Mucosa of stomach (tissue), 1 donor: ENCODE measurements around the gene CD36.

Experiments used
- H3K27me3 ChIP-seq: one replicate; pipeline ENCODE4 v1.7.0; 2013; ENCODE audit warnings: mild to moderate bottlenecking, low read length; ENCODE audit not compliant: control insufficient read depth, insufficient read depth
- H3K36me3 ChIP-seq: one replicate; pipeline ENCODE4 v1.7.0; 2013; ENCODE audit warnings: low read length; ENCODE audit not compliant: control insufficient read depth, insufficient read depth
- H3K4me1 ChIP-seq: one replicate; pipeline ENCODE4 v1.7.0; 2013; ENCODE audit warnings: mild to moderate bottlenecking, low read length; ENCODE audit not compliant: control insufficient read depth, insufficient read depth
- H3K4me3 ChIP-seq: one replicate; pipeline ENCODE4 v1.7.0; 2013; ENCODE audit warnings: low read length
- H3K9ac ChIP-seq: one replicate; pipeline ENCODE4 v1.7.0; 2013; ENCODE audit warnings: mild to moderate bottlenecking, low read length, moderate library complexity
- H3K9me3 ChIP-seq: one replicate; pipeline ENCODE4 v1.7.0; 2013; ENCODE audit warnings: mild to moderate bottlenecking, low read length, moderate library complexity; ENCODE audit not compliant: control insufficient read depth
- donor health status: Pancreatic carcinoma.

Gene CD36

GRCh38 chr7:80643336-80643915 is 5.0 kb downstream of the CD36 start:
- no peak overlapping the region for H3K4me3 ChIP-seq
- no peaks in the 10 kb centered on the region for H3K4me1 ChIP-seq
- H3K27me3 ChIP-seq = no peaks in the 10 kb centered on the region
- H3K36me3 ChIP-seq = no peaks in the 10 kb centered on the region
- no peaks in the 10 kb centered on the region for H3K9me3 ChIP-seq
- H3K9ac ChIP-seq = no peak overlapping the region

- H3K9me3 ChIP-seq = no peaks in the 10 kb centered on the region
Measured at GRCh38 chr7:80644054-80644453, 5.6 kb downstream of the CD36 start.

GRCh38 chr7:80646083-80646865 is 7.8 kb downstream of the CD36 start:
- Histone ChIP-seq H3K4me1 (no peaks in the 10 kb centered on the region), H3K9ac (no peak overlapping the region), H3K27me3 (no peaks in the 10 kb centered on the region), H3K36me3 (no peaks in the 10 kb centered on the region), H3K9me3 (no peaks in the 10 kb centered on the region), H3K4me3 (no peak overlapping the region)

More at GRCh38 chr7:80644054-80644453, 5.6 kb downstream of the CD36 start:
- H3K27me3 ChIP-seq = no peaks in the 10 kb centered on the region
- H3K36me3 ChIP-seq = no peaks in the 10 kb centered on the region
- H3K9ac ChIP-seq = no peak overlapping the region
- H3K4me1 ChIP-seq = no peaks in the 10 kb centered on the region
- H3K4me3 ChIP-seq = no peak overlapping the region

GRCh38 chr7:80647436-80647835 is 9.0 kb downstream of the CD36 start:
- Histone ChIP-seq H3K9me3 (no peaks in the 10 kb centered on the region), H3K4me3 (no peak overlapping the region), H3K4me1 (no peaks in the 10 kb centered on the region), H3K9ac (no peak overlapping the region), H3K27me3 (no peaks in the 10 kb centered on the region), H3K36me3 (no peaks in the 10 kb centered on the region)

GRCh38 chr7:80648031-80648600 is 9.7 kb downstream of the CD36 start:
- no peaks in the 10 kb centered on the region for H3K9me3 ChIP-seq
- no peak overlapping the region for H3K9ac ChIP-seq
- H3K4me1 ChIP-seq = no peaks in the 10 kb centered on the region
- no peak overlapping the region for H3K4me3 ChIP-seq
- no peaks in the 10 kb centered on the region for H3K27me3 ChIP-seq
- H3K36me3 ChIP-seq = no peaks in the 10 kb centered on the region

GRCh38 chr7:80649011-80649410 is 10.6 kb downstream of the CD36 start:
- Histone ChIP-seq H3K27me3 (no peaks in the 10 kb centered on the region), H3K36me3 (no peaks in the 10 kb centered on the region), H3K4me3 (no peak overlapping the region), H3K9ac (no peak overlapping the region), H3K4me1 (no peaks in the 10 kb centered on the region), H3K9me3 (no peaks in the 10 kb centered on the region)

- Histone ChIP-seq H3K36me3 (no peaks in the 10 kb centered on the region), H3K4me3 (no peak overlapping the region), H3K9ac (no peak overlapping the region), H3K4me1 (peaks cover 2% of the 10 kb centered on the region), H3K9me3 (no peaks in the 10 kb centered on the region), H3K27me3 (no peaks in the 10 kb centered on the region)
Measured at GRCh38 chr7:80650030-80650429, 11.6 kb downstream of the CD36 start.

- Histone ChIP-seq H3K27me3 (no peaks in the 10 kb centered on the region), H3K4me3 (no peak overlapping the region), H3K9me3 (no peaks in the 10 kb centered on the region), H3K36me3 (no peaks in the 10 kb centered on the region), H3K4me1 (peaks cover 6% of the 10 kb centered on the region), H3K9ac (no peak overlapping the region)
Measured at GRCh38 chr7:80651471-80651870, 13.0 kb downstream of the CD36 start.

- no peaks in the 10 kb centered on the region for H3K9me3 ChIP-seq
- H3K27me3 ChIP-seq = no peaks in the 10 kb centered on the region
- H3K9ac ChIP-seq = no peak overlapping the region
- peaks cover 6% of the 10 kb centered on the region for H3K4me1 ChIP-seq
- no peaks in the 10 kb centered on the region for H3K36me3 ChIP-seq
- H3K4me3 ChIP-seq = no peak overlapping the region
Measured at GRCh38 chr7:80653244-80653643, 14.8 kb downstream of the CD36 start.

- Histone ChIP-seq H3K4me1 (peaks cover 6% of the 10 kb centered on the region), H3K9me3 (no peaks in the 10 kb centered on the region), H3K9ac (no peak overlapping the region), H3K4me3 (no peak overlapping the region), H3K27me3 (no peaks in the 10 kb centered on the region), H3K36me3 (no peaks in the 10 kb centered on the region)
Measured at GRCh38 chr7:80654887-80655340, 16.5 kb downstream of the CD36 start.

GRCh38 chr7:80656029-80656428 is 17.6 kb downstream of the CD36 start:
- H3K9ac ChIP-seq = no peak overlapping the region
- H3K4me1 ChIP-seq = peaks cover 6% of the 10 kb centered on the region
- H3K4me3 ChIP-seq = no peak overlapping the region
- H3K27me3 ChIP-seq = no peaks in the 10 kb centered on the region
- no peaks in the 10 kb centered on the region for H3K36me3 ChIP-seq
- H3K9me3 ChIP-seq = no peaks in the 10 kb centered on the region
